Activated gamma-delta T cell (primary cell): Measurements from ENCODE around the gene HEBP1.

ENCODE experiments used
- DNase-seq: peaks from one replicate; lab custom pipeline; 2025; lab: John Stamatoyannopoulos, UW

HEBP1 gene

DNA sequence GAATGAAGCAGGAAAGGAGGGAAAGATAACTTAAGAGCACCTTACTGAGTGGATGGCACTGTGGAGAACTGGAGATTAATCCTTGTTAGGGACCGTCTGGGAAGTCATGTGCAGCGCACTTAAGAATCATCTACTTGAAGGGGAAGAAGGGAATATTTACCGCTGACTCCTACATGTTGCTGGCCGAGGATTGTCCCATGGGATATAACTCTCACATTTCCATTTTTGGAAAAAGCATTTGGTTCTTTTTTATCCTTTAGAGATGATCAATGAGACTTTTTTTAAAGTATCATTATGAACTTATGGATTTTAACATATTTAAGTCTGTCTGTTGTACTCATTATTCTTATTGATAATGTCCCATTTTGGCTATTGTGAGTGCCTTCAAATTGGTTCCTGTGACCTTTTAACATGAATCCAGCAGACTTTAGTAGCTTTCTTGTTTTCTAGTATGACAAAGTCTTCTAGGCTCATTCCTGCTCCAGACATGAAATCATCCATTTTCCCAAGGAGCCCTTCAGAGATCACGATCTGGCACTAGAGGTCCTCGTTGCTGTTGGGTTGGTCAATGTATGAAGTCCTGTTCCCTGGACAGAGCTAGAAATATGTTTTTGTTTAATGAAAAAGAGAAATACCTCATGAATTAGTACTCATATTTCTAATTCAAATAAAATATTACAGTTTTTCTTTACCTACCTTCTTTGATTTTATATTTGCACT, 23.9 kb upstream of the HEBP1 start:
- DNase-seq, result no peak

DNA sequence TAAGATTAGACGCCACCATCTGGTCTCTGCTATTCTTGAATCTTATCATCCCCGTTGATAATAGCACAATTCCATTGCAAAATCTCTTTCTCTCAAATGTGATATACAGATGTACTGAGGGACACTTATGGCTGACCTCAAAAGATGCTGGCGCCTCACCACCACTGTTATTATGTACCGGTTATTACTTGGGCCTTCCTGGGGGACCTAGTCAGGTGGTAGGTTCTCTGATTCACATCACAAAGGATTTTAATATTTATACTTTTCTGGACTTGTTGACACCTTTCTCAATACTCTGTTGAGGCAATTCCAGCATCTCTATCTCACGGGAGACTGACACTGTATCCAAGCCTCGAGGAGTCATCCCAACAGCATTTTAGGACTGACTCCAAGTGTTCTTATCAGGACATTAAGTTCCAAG, 22.8 kb upstream of the HEBP1 start:
- no peak for DNase-seq

DNA sequence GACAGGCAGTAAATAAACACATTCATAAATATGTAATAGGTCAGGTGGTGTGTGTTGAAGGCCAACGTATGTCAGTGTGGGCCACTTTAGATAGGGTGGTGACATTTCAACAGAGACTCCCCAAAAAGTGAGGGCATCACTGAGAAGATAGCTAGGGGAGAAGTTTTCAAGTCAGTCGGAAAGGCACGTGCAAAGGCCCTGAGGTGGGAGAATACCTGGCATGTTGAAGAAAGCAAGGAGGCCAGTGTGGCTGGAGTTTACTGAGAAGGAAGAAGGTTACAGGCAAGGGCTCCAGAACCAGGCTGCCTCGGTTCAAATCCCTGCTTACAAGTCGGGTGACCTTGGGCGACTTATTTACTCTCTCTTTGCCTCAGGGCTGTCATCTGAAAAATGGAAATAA, 11.0 kb upstream of the HEBP1 start:
- DNase-seq, result no peak

DNA sequence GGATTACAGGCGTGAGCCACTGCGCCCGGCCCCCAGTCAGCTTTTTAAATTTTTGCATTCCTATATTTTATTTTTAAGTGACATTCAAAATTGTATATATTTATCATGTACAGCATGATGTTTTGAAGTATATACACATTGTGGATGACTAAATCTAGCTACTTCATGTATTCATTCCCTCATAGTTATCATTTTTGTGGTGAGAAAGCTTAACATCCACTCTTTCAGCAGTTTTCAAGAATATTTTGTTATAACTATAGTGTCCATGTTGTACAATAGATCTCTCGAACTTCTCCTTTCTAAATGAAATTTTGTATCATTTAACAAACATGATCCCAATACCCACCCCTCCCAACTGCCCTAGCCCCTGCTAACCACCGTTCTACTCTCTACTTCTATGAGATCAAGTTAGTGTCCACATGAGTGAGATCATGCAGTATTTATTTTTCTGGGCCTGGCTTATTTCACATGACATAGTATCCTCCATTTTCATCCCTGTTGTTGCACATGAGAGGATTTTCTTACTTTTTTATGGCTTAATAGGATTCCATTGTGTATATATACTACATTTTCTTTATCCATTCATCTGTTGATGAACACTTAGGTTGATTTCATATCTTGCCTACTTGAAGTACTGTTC, 8.8 kb upstream of the HEBP1 start:
- DNase-seq, result no peak

DNA sequence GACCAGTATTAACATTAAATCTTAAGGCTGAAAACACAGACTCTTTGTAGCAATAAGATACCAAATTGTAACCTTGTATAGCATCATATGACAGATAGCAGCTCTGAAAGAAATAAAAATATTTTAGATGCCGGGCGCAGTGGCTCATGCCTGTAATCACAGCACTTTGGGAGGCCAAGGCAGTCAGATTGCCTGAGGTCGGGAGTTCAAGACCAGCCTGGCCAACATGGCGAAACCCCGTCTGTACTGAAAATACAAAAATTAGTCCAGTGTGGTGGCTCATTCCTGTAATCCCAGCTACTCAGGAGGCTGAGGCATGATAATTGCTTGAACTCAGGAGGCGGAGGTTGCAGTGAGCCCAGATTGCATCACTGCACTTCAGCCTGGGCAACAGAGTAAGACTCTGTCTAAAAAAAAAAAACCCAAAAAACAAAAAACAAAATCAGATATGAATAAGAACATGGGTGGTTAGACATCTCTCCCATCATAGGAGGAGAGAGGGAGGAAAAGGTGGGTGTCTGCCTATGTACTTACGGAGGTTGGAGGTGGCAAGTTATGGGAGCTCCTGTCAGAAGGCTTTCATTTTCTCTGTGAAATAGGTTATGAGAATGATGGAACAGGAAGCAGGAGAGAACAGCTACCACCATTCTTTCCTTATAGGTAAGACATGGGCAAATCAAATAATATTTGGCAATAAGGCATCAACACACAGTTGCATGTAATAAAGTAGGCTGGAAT, 7.6 kb upstream of the HEBP1 start:
- no peak for DNase-seq

- no peak for DNase-seq
Measured at GRCh38 chr12:13005649-13006048, 5.6 kb upstream of the HEBP1 start.

GRCh38 chr12:13004986-13005385, 4.9 kb upstream of the HEBP1 start:
- no peak for DNase-seq

DNA sequence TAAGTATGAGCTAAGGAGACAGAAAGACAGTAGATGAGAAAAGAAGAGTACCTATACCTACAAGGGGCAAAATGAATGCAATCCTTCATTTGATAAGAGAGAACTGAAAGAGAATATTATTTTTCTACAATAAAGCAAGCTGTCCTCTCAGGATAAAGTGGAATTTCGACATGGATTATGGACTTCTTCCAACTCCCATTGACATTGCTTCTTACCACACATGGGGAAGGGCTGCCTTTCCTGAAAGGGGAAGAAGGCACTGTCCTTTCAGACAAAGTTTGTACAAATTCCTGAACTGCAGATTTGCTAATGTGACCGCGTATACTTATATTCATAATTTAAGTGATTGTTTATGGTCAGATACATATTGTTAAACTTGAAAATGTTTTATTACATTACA, 4.3 kb upstream of the HEBP1 start:
- DNase-seq, result no peak

DNA sequence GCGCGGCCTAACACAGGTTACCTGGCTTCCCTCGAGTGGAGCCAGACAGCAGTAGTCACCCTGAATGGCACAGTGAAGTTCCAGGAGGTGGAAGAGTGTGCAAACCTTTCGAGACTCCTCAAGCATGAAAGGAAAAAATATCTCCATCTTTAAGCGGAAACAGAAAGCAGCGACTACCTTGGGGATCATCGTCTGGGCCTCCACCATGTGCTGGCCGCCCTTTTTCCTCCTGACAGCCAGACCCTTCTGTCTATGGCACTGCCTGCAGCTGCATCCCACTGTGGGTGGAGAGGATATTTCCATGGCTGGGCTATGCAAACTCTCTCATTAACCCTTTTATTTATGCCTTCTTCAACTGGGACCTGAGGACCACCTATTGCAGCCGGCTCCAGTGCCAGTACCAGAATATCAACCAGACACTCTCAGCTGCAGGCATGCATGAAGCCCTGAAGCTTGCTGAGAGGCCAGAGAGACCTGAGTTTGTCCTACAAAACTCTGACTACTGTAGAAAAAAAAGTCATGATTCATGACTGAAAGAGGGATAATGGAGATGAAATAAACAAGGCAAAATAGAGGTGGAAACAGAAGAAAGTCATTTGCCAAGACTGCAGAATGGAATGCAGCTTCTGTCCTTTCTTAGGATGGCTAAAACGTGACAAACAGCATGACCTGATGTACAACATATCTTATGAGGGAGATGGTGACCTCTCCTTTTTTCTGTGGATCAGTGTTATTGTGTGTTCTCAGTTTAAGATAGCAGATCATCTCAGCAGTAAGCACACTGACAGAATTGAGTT, 2.4 kb upstream of the HEBP1 start:
- DNase-seq, result no peak

DNA sequence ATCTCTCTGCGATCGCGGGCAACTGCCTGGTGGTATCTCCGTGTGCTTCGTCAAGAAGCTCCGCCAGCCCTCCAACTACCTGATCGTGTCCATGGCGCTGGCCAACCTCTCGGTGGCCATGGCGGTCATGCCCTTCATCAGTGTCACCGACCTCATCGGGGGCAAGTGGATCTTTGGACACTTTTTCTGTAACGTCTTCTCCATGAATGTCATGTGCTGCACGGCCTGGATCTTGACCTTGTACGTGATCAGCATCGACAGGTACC, 1.6 kb upstream of the HEBP1 start:
- DNase-seq, result no peak

- peak; percentile 33 for DNase-seq
Measured at GRCh38 chr12:13000925-13001774, 1.1 kb upstream of the HEBP1 start.

GRCh38 chr12:13000616-13000924, 505 bp upstream of the HEBP1 start:
- no peak for DNase-seq

DNA sequence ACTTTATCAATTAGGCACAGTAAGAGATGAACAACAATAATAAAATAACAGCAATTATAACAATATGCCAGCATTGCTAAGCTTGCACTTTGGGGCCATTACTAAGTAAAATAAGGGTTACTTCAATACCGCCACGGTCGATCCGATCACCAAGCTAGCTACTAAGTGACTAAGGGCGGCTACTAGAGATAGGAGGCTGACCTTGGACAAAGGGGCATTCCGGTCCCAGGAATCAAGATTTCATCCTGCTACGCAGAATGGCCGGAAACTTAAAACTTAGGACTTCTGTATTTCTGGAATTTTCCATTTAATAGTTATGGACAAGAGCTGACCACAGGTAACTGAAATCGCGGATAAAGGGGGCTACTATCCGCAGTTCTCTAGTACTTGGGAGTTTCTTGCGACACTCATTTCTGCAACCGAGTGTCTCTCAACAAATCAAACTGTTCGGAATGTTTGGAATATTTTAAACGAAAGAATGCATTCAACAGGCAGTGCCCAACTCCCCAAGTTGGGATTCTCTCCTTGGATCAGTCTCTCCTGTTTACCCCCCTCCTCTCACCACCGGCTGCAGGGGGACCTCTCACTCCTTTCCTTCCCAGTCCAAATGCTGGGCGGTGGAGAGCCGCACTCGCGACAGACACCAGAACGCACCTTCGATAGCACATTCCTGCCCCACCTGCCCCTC, 650 bp downstream of the HEBP1 start:
- no peak for DNase-seq

DNA sequence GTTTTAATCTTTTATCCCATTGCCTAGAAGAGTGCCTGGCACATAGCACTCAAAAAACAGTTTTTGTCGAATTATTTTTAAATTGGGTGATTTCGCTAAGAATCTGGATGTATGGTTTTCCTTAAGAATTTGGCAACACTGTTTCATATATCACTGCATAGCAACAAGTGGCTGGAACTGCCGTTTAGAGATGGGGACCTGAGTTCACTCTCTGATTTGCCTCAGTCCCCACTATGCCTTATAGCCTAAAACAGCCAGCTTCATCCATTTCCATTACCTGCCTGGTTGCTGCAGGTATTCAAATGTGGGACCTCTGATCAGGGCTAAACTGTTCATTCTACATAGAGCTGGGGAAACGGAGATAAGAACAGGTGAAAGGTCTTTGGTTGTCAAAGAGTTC, 1.8 kb downstream of the HEBP1 start:
- DNase-seq, result no peak

DNA sequence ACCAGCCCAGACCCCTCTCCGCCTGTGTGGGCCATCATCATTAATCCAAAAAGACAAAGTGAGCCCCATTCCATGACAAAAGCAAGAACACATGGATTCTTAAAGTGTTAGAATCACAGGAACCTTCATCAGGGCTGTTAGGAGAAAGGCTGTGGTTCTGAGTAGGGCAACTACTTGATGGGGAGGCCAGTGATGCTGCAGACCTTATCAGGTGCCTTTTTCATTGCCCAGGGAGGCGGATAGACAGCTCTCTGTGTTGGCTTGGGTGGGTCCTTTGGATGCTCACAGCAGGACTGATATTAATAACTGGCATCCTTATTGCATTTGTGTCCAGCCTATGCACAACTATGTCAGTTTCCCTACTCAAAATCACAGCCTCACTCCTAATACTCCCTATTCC, 2.3 kb downstream of the HEBP1 start:
- DNase-seq, result no peak

DNA sequence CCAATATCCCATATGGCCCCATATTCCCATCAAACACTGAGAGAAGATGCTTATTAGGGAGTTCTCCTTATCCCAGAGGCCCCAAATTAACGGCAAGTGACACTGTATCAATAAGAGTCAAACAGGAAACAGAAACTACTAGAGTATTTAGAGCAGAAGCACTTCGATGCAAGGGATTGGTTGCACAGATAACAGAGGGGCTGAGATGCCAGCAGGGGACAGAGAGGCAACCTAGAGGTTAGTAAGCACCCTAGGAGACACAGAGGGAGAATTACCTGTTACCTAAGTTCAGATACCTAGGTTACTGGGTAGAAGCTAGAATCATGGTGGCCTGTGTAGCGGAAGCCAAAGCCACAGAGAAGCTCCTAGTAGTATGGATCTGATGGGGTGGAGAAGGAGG, 2.9 kb downstream of the HEBP1 start:
- DNase-seq, result no peak

- DNase-seq, result no peak
Measured at GRCh38 chr12:12996209-12996608, 3.9 kb downstream of the HEBP1 start.

GRCh38 chr12:12995088-12995487, 5.0 kb downstream of the HEBP1 start:
- no peak for DNase-seq

- DNase-seq, result no peak
Measured at GRCh38 chr12:12993367-12993766, 6.7 kb downstream of the HEBP1 start.

- no peak for DNase-seq
Measured at GRCh38 chr12:12992418-12993130, 7.5 kb downstream of the HEBP1 start.
